Measurements from ENCODE around the gene EPAS1.

Gene EPAS1

GRCh38 chr2:46339676-46340459 lies 42.7 kb downstream of the EPAS1 start:
- Histone ChIP-seq H3K36me3 (ENCODE audit: control insufficient read depth, insufficient read depth, low read length) (no peaks in the 10 kb centered on the region), H3K4me3 (ENCODE audit: low read length) (no peak overlapping the region), H3K9ac (ENCODE audit: low read length) (no peak overlapping the region), H3K27me3 (ENCODE audit: control insufficient read depth, insufficient read depth, low read length) (no peaks in the 10 kb centered on the region), H3K4me1 (ENCODE audit: control insufficient read depth, insufficient read depth, low read length) (peaks cover 68% of the 10 kb centered on the region), H3K9me3 (ENCODE audit: control insufficient read depth, low read length) (no peaks in the 10 kb centered on the region)

DNA sequence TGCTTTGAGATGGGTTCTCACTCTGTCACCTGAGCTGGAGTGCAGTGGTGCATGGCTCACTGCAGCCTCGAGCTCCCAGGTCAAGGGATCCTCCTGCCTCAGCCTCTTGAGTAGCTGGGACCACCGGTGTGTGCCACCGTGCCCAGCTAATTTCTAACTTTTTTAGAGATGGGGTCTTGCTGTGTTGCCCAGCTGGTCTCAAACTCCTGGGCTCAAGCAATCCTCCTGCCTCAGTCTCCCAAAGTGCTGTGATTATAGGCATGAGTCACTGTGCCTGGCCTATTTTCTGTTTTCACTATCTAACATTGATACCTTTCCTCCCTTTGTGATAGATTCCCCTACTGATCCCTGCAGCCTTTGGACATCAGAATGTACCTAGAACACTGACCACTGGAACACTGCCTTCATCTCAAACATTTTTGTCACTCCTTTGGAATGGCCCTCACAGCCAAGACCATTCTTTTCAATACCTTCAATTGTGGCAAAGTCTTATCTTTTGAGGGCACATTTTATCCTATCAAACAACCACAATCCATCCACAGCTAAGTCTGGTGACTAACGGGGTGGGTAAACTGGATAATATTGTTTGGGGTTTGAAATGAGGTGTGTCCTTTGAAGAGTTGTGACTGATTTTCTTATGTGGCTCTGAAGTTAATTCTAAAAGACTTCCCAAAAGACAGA lies 43.7 kb downstream of the EPAS1 start:
- Histone ChIP-seq H3K4me1 (ENCODE audit: control insufficient read depth, insufficient read depth, low read length) (peaks cover 63% of the 10 kb centered on the region), H3K4me3 (ENCODE audit: low read length) (no peak overlapping the region), H3K9ac (ENCODE audit: low read length) (no peak overlapping the region), H3K36me3 (ENCODE audit: control insufficient read depth, insufficient read depth, low read length) (no peaks in the 10 kb centered on the region), H3K27me3 (ENCODE audit: control insufficient read depth, insufficient read depth, low read length) (no peaks in the 10 kb centered on the region), H3K9me3 (ENCODE audit: control insufficient read depth, low read length) (no peaks in the 10 kb centered on the region)

GRCh38 chr2:46342566-46343315 lies 45.5 kb downstream of the EPAS1 start:
- no peak overlapping the region for H3K4me3 ChIP-seq (ENCODE audit: low read length)
- no peaks in the 10 kb centered on the region for H3K9me3 ChIP-seq (ENCODE audit: control insufficient read depth, low read length)
- no peak overlapping the region for H3K9ac ChIP-seq (ENCODE audit: low read length)
- H3K4me1 ChIP-seq (ENCODE audit: control insufficient read depth, insufficient read depth, low read length): peaks cover 49% of the 10 kb centered on the region
- no peaks in the 10 kb centered on the region for H3K27me3 ChIP-seq (ENCODE audit: control insufficient read depth, insufficient read depth, low read length)
- H3K36me3 ChIP-seq (ENCODE audit: control insufficient read depth, insufficient read depth, low read length): no peaks in the 10 kb centered on the region

- H3K9ac ChIP-seq (ENCODE audit: low read length): no peak overlapping the region
- H3K9me3 ChIP-seq (ENCODE audit: control insufficient read depth, low read length): no peaks in the 10 kb centered on the region
- H3K4me1 ChIP-seq (ENCODE audit: control insufficient read depth, insufficient read depth, low read length): peaks cover 37% of the 10 kb centered on the region
- no peak overlapping the region for H3K4me3 ChIP-seq (ENCODE audit: low read length)
- H3K27me3 ChIP-seq (ENCODE audit: control insufficient read depth, insufficient read depth, low read length): no peaks in the 10 kb centered on the region
- no peaks in the 10 kb centered on the region for H3K36me3 ChIP-seq (ENCODE audit: control insufficient read depth, insufficient read depth, low read length)
Observed at GRCh38 chr2:46344706-46345105, 47.5 kb downstream of the EPAS1 start.

- Histone ChIP-seq H3K4me1 (ENCODE audit: control insufficient read depth, insufficient read depth, low read length) (peaks cover 26% of the 10 kb centered on the region), H3K36me3 (ENCODE audit: control insufficient read depth, insufficient read depth, low read length) (no peaks in the 10 kb centered on the region), H3K27me3 (ENCODE audit: control insufficient read depth, insufficient read depth, low read length) (no peaks in the 10 kb centered on the region), H3K4me3 (ENCODE audit: low read length) (no peak overlapping the region), H3K9me3 (ENCODE audit: control insufficient read depth, low read length) (no peaks in the 10 kb centered on the region), H3K9ac (ENCODE audit: low read length) (no peak overlapping the region)
Observed at GRCh38 chr2:46345775-46346174, 48.6 kb downstream of the EPAS1 start.

DNA sequence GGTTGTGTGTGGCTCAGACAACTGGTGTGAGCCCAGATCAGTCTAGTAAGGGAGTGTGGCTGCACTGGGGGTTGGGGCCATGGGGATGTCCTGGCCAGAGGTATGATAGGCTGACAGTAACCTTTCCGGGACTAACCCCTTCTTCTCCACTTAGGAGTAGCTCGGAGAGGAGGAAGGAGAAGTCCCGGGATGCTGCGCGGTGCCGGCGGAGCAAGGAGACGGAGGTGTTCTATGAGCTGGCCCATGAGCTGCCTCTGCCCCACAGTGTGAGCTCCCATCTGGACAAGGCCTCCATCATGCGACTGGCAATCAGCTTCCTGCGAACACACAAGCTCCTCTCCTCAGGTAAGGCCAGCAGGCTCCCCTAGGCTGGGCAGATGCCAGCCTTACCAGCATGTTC lies 49.5 kb downstream of the EPAS1 start:
- Histone ChIP-seq H3K9ac (ENCODE audit: low read length) (no peak overlapping the region), H3K36me3 (ENCODE audit: control insufficient read depth, insufficient read depth, low read length) (no peaks in the 10 kb centered on the region), H3K9me3 (ENCODE audit: control insufficient read depth, low read length) (no peaks in the 10 kb centered on the region), H3K4me1 (ENCODE audit: control insufficient read depth, insufficient read depth, low read length) (peaks cover 17% of the 10 kb centered on the region), H3K4me3 (ENCODE audit: low read length) (no peak overlapping the region), H3K27me3 (ENCODE audit: control insufficient read depth, insufficient read depth, low read length) (no peaks in the 10 kb centered on the region)

DNA sequence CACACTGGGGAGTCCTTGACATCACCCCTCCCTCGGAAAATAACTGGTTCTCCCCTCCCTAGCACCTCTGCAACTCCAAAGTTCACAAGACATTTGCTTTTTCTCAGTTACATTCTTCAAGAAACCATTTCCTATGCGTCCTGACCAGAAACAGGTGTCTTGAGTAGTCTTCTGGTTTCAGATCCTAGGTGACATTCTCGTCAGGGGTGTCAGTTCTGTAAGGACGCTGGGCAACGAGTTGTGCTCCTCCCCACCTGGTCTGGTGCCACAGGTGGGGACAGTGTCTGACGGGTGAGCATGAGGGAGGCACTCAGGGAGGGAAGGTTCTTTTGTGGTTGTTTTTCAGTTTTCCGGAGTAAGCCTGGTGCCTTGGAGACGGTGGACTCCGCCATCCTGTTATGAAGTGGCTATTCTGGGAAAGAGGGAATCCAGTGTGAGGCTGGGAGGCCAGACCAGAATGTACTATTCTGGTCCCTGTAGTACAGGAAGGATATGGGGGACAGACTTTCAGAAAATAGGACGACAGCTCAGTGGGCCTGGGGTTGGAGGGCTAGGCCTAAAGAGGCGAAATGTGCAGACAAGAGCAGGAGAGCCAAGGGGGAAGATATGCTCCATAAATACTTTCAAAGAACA lies 50.6 kb downstream of the EPAS1 start:
- Histone ChIP-seq H3K9ac (ENCODE audit: low read length) (no peak overlapping the region), H3K9me3 (ENCODE audit: control insufficient read depth, low read length) (no peaks in the 10 kb centered on the region), H3K27me3 (ENCODE audit: control insufficient read depth, insufficient read depth, low read length) (no peaks in the 10 kb centered on the region), H3K36me3 (ENCODE audit: control insufficient read depth, insufficient read depth, low read length) (no peaks in the 10 kb centered on the region), H3K4me3 (ENCODE audit: low read length) (no peak overlapping the region), H3K4me1 (ENCODE audit: control insufficient read depth, insufficient read depth, low read length) (peaks cover 11% of the 10 kb centered on the region)

DNA sequence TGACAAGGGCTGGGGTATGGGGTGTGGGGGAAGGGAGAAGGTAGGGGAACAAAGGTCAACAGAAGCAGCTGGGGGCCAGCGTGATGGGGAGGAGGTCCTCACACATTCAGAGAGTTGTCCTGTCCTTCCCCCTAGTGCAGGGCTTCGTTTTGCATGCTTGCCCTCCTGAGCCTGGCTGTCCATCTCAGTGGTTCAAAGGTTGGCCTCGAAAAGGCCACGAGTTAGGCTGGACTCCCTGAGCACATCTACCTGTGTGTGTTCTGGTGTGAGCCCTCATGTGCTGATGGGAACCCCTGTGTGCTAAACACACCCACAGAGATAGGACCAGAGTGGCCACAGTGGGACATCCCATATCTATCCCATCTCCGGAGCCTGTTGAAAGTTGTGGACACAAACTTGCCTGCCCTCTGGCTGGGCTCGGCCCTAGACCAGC lies 51.9 kb downstream of the EPAS1 start:
- Histone ChIP-seq H3K36me3 (ENCODE audit: control insufficient read depth, insufficient read depth, low read length) (no peaks in the 10 kb centered on the region), H3K4me1 (ENCODE audit: control insufficient read depth, insufficient read depth, low read length) (peaks cover 11% of the 10 kb centered on the region)

GRCh38 chr2:46350029-46350689 lies 53.0 kb downstream of the EPAS1 start:
- Histone ChIP-seq H3K9ac (ENCODE audit: low read length) (no peak overlapping the region), H3K9me3 (ENCODE audit: control insufficient read depth, low read length) (no peaks in the 10 kb centered on the region), H3K4me3 (ENCODE audit: low read length) (no peak overlapping the region), H3K36me3 (ENCODE audit: control insufficient read depth, insufficient read depth, low read length) (no peaks in the 10 kb centered on the region), H3K27me3 (ENCODE audit: control insufficient read depth, insufficient read depth, low read length) (no peaks in the 10 kb centered on the region), H3K4me1 (ENCODE audit: control insufficient read depth, insufficient read depth, low read length) (peaks cover 8% of the 10 kb centered on the region)

More for the DNA sequence above, 51.9 kb downstream of the EPAS1 start:
- Histone ChIP-seq H3K9ac (ENCODE audit: low read length) (no peak overlapping the region), H3K4me3 (ENCODE audit: low read length) (no peak overlapping the region), H3K27me3 (ENCODE audit: control insufficient read depth, insufficient read depth, low read length) (no peaks in the 10 kb centered on the region), H3K9me3 (ENCODE audit: control insufficient read depth, low read length) (no peaks in the 10 kb centered on the region)

DNA sequence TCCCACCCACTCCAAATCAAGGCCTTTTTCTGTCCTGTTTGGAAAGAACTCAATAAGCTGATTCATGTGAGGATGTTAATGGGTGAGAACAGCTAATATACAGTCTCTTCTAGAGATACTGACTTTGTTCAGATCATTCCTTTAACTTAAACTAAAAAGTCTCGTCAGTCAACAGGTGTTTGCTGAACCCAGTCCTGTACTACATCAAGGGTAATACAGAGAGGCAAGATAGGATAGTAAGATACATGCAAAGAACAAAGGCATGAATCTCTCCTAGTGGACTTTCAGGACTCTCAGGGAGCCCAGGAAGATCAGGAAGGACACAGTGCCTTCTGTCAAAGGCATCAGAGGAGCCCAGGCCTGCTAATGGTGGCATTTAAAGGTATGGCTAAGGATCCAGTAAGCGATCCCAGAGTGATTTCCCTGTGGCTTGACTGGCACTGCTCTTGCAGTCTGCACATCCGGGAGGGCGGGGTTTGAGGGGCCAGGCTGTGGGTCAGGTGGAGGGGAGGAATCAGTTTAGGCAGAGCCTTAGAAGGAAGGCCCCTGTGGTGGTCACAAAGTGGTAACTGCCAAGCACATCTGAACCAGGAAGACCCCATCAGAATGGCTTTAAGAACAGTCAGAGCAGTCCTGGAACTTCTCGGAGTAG lies 54.0 kb downstream of the EPAS1 start:
- peaks cover 1% of the 10 kb centered on the region for H3K4me1 ChIP-seq (ENCODE audit: control insufficient read depth, insufficient read depth, low read length)
- H3K9ac ChIP-seq (ENCODE audit: low read length): no peak overlapping the region
- H3K36me3 ChIP-seq (ENCODE audit: control insufficient read depth, insufficient read depth, low read length): peaks cover under 1% of the 10 kb centered on the region
- no peak overlapping the region for H3K4me3 ChIP-seq (ENCODE audit: low read length)
- no peaks in the 10 kb centered on the region for H3K27me3 ChIP-seq (ENCODE audit: control insufficient read depth, insufficient read depth, low read length)
- H3K9me3 ChIP-seq (ENCODE audit: control insufficient read depth, low read length): no peaks in the 10 kb centered on the region

- Histone ChIP-seq H3K4me3 (ENCODE audit: low read length) (no peak overlapping the region), H3K27me3 (ENCODE audit: control insufficient read depth, insufficient read depth, low read length) (no peaks in the 10 kb centered on the region), H3K4me1 (ENCODE audit: control insufficient read depth, insufficient read depth, low read length) (no peaks in the 10 kb centered on the region), H3K9me3 (ENCODE audit: control insufficient read depth, low read length) (no peaks in the 10 kb centered on the region), H3K36me3 (ENCODE audit: control insufficient read depth, insufficient read depth, low read length) (peaks cover 5% of the 10 kb centered on the region), H3K9ac (ENCODE audit: low read length) (no peak overlapping the region)
Observed at GRCh38 chr2:46351750-46352138, 54.5 kb downstream of the EPAS1 start.

Data from mucosa of stomach (tissue), 1 donor.